Gastrocnemius medialis (tissue), 4 donors: Measurements from ENCODE around the gene ADNP. TPM values are rescaled to one million over a fixed set of nuclear protein-coding genes. Genes with fewer than 3 reads are reported as not detected.

Experiments used
- ATAC-seq, 2 donors: fragments of 150-250 bp; one replicate each; pipeline ENCODE4 v1.9.1; 2016
- DNase-seq, 2 donors: peaks; one replicate each; pipeline ENCODE4 v3.0.0-alpha.2; 2019
- H3K27ac ChIP-seq, 4 donors: fragments of 200-600 bp; sonication (generic); 1 replicate in 1 of 4; 2 replicates in 3 of 4; pipeline ENCODE4 v1.5.1; 2016 to 2018; ENCODE audit warnings: mild to moderate bottlenecking in 2 of 4, moderate library complexity in 1 of 4
- H3K27me3 ChIP-seq, 3 donors: fragments of 200-600 bp; sonication (generic) in 2 of 3; 1 replicate in 1 of 3; 2 replicates in 2 of 3; pipeline versions ENCODE4 v1.5.1 to v1.6.0; 2016 to 2019; ENCODE audit warnings: mild to moderate bottlenecking in 1 of 3, moderate library complexity in 1 of 3
- H3K36me3 ChIP-seq, 2 donors: fragments of 200-600 bp; sonication (generic) in 1 of 2; one replicate each; pipeline ENCODE4 v1.5.1; 2017 to 2018
- H3K4me1 ChIP-seq, 2 donors: fragments of 200-600 bp; sonication (generic) in 1 of 2; one replicate each; pipeline ENCODE4 v1.5.1; 2016 to 2017; ENCODE audit warnings: mild to moderate bottlenecking in 2 of 2
- H3K4me3 ChIP-seq, 4 donors: fragments of 200-600 bp; sonication (generic) in 3 of 4; 1 replicate in 1 of 4; 2 replicates in 3 of 4; pipeline ENCODE4 v1.5.1; 2016 to 2019; ENCODE audit warnings: mild to moderate bottlenecking in 2 of 4
- H3K9me3 ChIP-seq, 3 donors: fragments of 200-600 bp; sonication (generic) in 2 of 3; 1 replicate in 1 of 3; 2 replicates in 2 of 3; pipeline ENCODE4 v1.5.1; 2016 to 2019
- CTCF ChIP-seq, 5 experiments: fragments of 450-650 bp in 3 of 5; fragments of 200-600 bp in 2 of 5; sonication (generic) in 2 of 5; IDR thresholded peaks in 4 of 5; conservative IDR thresholded peaks in 1 of 5; 1 replicate in 4 of 5; 2 replicates in 1 of 5; pipeline ENCODE4 v1.5.1; 2016 to 2019; ENCODE audit warnings: antibody characterized with exemption in 5 of 5, mild to moderate bottlenecking in 3 of 5, moderate library complexity in 3 of 5
- POLR2A ChIP-seq, 2 donors: fragments of 450-650 bp; IDR thresholded peaks; one replicate each; pipeline ENCODE4 v1.6.1; 2017; ENCODE audit warnings: antibody characterized with exemption in 2 of 2, mild to moderate bottlenecking in 2 of 2, moderate library complexity in 2 of 2
- in situ Hi-C, 4 donors: fragments of 200-750 bp; cut with MboI; loops; one replicate each; pipeline versions ENCODE4 v1.15.0 to v1.8.0; 2017; ENCODE audit warnings: low sequenced_read_pairs in 4 of 4
- intact Hi-C: fragments of 100-400 bp; cut with DNase I; formaldehyde crosslinking; loops from one replicate; pipeline ENCODE4 v1.15.1; 2023; ENCODE audit warnings: low total_unique reads
- total RNA-seq, 4 donors: library from RNA; depleted of rRNA; stranded (reverse); fragments of >200 nt; gene quantifications; one replicate each; pipeline versions ENCODE4 v1.1.0 to v1.2.3, GENCODE V29; 2016

Gene ADNP
- total RNA-seq, 4 donors from 2014 or later, result 24.0 to 35.4 (median 31.5) TPM

- intact Hi-C loops, result loop anchor here (5.0 kb wide), 1 partner anchor 122 kb away; no protein-coding TSS in a partner anchor
Measured at GRCh38 chr20:50913690-50914375, 17.4 kb downstream of the ADNP start.

GRCh38 chr20:50911716-50912115 is 19.5 kb downstream of the ADNP start:
- Histone ChIP-seq H3K4me1 (peaks cover 48 to 70% of the 10 kb centered on the region in 2 donors), H3K9me3 (no peaks in the 10 kb centered on the region), H3K4me3 (no peak overlapping the region), H3K27ac (peak overlapping the region in 2 of 4 donors; percentile 56 to 59), H3K36me3 (no peaks in the 10 kb centered on the region), H3K27me3 (no peaks in the 10 kb centered on the region)
- intact Hi-C loops, result loop anchor here (5.0 kb wide), 1 partner anchor 119 kb away; no protein-coding TSS in a partner anchor
- TF ChIP-seq CTCF (IDR thresholded peaks at IDR 0.05 in 4 of 5, conservative IDR thresholded peaks at IDR 0.05 in 1 of 5) (no peak), POLR2A (IDR thresholded peaks at IDR 0.05) (no peak)
- ATAC-seq (no peak), DNase-seq (no peak)
- in situ Hi-C loops, result no loop called here

More at GRCh38 chr20:50913690-50914375, 17.4 kb downstream of the ADNP start:
- Histone ChIP-seq H3K27me3 (no peaks in the 10 kb centered on the region), H3K4me1 (peaks cover 69 to 90% of the 10 kb centered on the region in 2 donors), H3K4me3 (no peak overlapping the region), H3K9me3 (no peaks in the 10 kb centered on the region), H3K36me3 (no peaks in the 10 kb centered on the region), H3K27ac (peak overlapping the region; percentile 41 to 66 (median 59))
- ATAC-seq (peak; percentile 59 to 79), DNase-seq (peak in 1 of 2 donors; percentile 14)
- TF ChIP-seq POLR2A (IDR thresholded peaks at IDR 0.05) (no peak), CTCF (IDR thresholded peaks at IDR 0.05 in 4 of 5, conservative IDR thresholded peaks at IDR 0.05 in 1 of 5) (no peak)
- in situ Hi-C loops, result no loop called here

GRCh38 chr20:50911030-50911429 is 20.2 kb downstream of the ADNP start:
- Histone ChIP-seq H3K27me3 (no peaks in the 10 kb centered on the region), H3K27ac (peak overlapping the region in 1 of 4 donors; percentile 19), H3K4me3 (no peak overlapping the region), H3K36me3 (no peaks in the 10 kb centered on the region), H3K4me1 (peaks cover 41 to 63% of the 10 kb centered on the region in 2 donors), H3K9me3 (no peaks in the 10 kb centered on the region)
- ATAC-seq, result no peak
- no peak for DNase-seq
- no peak for TF ChIP-seq CTCF (IDR thresholded peaks at IDR 0.05 in 4 of 5, conservative IDR thresholded peaks at IDR 0.05 in 1 of 5)
- TF ChIP-seq POLR2A (IDR thresholded peaks at IDR 0.05), result no peak
- intact Hi-C loops (loop anchor here (5.0 kb wide), 1 partner anchor 119 kb away; no protein-coding TSS in a partner anchor), in situ Hi-C loops (no loop called here)

GRCh38 chr20:50909413-50909812 is 21.8 kb downstream of the ADNP start:
- no peak for ATAC-seq
- in situ Hi-C loops (no loop called here), intact Hi-C loops (no loop called here)
- Histone ChIP-seq H3K36me3 (no peaks in the 10 kb centered on the region), H3K4me1 (peaks cover 31 to 58% of the 10 kb centered on the region in 2 donors), H3K9me3 (no peaks in the 10 kb centered on the region), H3K4me3 (no peak overlapping the region), H3K27ac (no peak overlapping the region), H3K27me3 (no peaks in the 10 kb centered on the region)
- TF ChIP-seq CTCF (IDR thresholded peaks at IDR 0.05 in 4 of 5, conservative IDR thresholded peaks at IDR 0.05 in 1 of 5) (no peak), POLR2A (IDR thresholded peaks at IDR 0.05) (no peak)
- DNase-seq, result no peak
